ENCODE data around the gene SAMD1. TPM values are rescaled to one million over a fixed set of nuclear protein-coding genes. Genes with fewer than 3 reads are reported as not detected.

SAMD1 gene
- total RNA-seq, 1 donor from 2014 or later: 29.5 TPM

DNA sequence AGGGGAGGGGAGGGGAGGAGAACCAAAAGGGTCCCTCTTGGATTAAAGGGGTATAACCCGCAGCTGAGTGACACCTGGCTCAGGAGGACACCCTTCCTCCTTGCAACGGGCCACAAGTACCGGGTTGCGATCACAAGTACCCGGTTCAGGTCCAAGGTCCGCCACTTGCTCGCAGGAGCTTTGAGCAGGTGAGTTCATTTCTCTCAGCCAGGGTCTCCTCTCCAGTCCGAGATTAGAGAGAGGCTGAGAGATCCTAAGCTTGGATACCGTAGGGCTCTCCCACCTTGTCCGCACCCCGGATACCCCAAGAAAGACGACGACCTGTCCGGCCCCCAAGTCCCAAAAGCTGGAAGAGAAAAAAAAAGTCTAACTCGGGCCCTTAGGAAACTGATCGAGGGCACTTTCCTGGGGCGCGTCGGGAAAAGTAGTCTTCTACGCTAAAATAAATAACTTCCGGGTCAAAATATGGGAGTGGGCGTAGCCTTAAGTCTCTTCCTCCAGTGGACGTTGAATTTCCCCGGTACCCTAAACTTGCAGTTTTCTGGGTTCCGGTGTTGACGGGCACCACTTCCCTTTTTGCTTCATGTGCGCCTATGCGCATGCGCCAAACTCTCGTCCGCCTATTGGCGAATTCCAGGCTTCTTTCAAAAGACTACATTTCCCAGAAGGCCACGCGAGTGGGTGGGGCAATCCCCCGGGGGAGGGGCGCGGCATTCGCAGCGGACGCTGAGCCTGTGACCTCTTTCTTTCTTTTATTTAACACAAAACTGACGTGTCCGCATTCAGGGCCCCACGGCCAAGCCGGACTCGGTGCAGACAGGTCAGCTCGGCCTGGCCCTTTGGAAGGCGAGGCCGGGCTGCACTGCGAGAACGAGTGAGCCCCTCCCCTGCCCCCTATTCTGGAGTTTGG, 9.4 kb downstream of the SAMD1 start:
- TF ChIP-seq CTCF (IDR thresholded peaks at IDR 0.05; ENCODE audit: unreplicated experiment): no peak
- H3K9me3 Mint-ChIP-seq (ENCODE audit: unreplicated experiment): no peaks in the 10 kb centered on the region
- peaks cover 13% of the 10 kb centered on the region for H3K4me1 Mint-ChIP-seq (ENCODE audit: unreplicated experiment)
- H3K36me3 Mint-ChIP-seq (ENCODE audit: low read depth, unreplicated experiment): no peaks in the 10 kb centered on the region
- H3K27me3 Mint-ChIP-seq (ENCODE audit: unreplicated experiment): peaks cover 5% of the 10 kb centered on the region
- peak; percentile 99 for DNase-seq (ENCODE audit: low spot score)
- H3K27ac Mint-ChIP-seq (ENCODE audit: unreplicated experiment): peak overlapping the region; percentile 86
- peak overlapping the region; percentile 95 for H3K4me3 Mint-ChIP-seq (ENCODE audit: unreplicated experiment)

DNA sequence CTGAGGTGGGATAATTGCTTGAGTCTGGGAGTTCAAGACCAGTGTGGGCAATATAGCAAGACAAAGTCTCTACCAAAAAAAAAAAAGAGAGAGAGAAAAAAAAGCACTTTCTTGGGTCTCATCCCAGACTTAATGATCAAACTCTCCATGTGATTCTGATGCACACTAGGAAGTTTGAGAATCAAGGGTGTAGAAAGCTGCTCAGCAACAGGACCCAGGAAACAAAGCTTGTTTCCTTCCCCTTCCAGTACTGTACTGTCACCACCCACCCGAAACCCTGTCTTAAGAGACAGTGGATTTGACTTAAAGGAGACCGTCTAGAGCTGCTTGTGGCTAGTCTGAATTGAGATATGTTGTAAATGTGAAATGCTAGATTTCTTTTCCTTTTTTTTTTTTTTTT, 12.1 kb downstream of the SAMD1 start:
- no peaks in the 10 kb centered on the region for H3K9me3 Mint-ChIP-seq (ENCODE audit: unreplicated experiment)
- no peak overlapping the region for H3K27ac Mint-ChIP-seq (ENCODE audit: unreplicated experiment)
- H3K27me3 Mint-ChIP-seq (ENCODE audit: unreplicated experiment): peaks cover 12% of the 10 kb centered on the region
- TF ChIP-seq CTCF (IDR thresholded peaks at IDR 0.05; ENCODE audit: unreplicated experiment): no peak
- DNase-seq (ENCODE audit: low spot score): no peak
- no peaks in the 10 kb centered on the region for H3K36me3 Mint-ChIP-seq (ENCODE audit: low read depth, unreplicated experiment)
- H3K4me3 Mint-ChIP-seq (ENCODE audit: unreplicated experiment): no peak overlapping the region
- peaks cover 16% of the 10 kb centered on the region for H3K4me1 Mint-ChIP-seq (ENCODE audit: unreplicated experiment)

- Mint-ChIP-seq H3K9me3 (ENCODE audit: unreplicated experiment) (no peaks in the 10 kb centered on the region), H3K27ac (ENCODE audit: unreplicated experiment) (no peak overlapping the region), H3K4me1 (ENCODE audit: unreplicated experiment) (peaks cover 3% of the 10 kb centered on the region), H3K36me3 (ENCODE audit: low read depth, unreplicated experiment) (no peaks in the 10 kb centered on the region), H3K27me3 (ENCODE audit: unreplicated experiment) (peaks cover 12% of the 10 kb centered on the region), H3K4me3 (ENCODE audit: unreplicated experiment) (peak overlapping the region; percentile 90)
- TF ChIP-seq CTCF (IDR thresholded peaks at IDR 0.05; ENCODE audit: unreplicated experiment): no peak
- no peak for DNase-seq (ENCODE audit: low spot score)
These were observed 16.4 kb downstream of the SAMD1 start for GRCh38 chr19:14073925-14074838.

DNA sequence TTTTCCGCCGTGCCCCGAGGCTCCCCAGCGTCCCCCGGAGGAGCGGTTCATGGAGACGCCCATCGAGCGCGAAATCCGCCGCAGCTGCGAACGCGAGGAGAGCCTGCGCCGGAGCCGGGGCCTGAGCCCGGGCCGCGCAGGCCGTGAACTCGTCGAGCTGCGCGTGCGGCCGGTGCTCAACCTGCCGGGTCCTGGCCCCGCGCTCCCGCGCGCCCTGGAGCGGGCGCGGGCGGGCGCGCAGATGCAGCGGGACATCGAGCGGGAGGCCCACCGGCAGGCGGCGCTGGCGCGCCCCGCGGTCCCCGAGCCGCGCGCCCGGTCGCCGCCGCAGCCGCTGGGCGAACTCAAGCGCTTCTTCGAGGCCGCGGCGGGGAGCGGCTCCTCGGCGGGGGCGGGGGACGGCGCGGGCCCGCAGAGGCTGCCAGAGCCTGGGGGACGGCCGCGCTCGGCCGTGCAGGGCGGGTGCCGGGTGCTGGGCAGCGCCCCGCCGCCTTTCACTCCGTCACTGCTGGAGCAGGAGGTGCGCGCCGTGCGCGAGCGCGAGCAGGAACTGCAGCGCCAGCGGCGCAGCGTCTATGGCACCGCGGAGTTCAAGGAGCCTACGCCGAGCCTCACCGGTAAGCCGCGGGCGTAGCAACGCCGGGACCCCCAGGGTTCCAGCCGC, 17.2 kb downstream of the SAMD1 start:
- TF ChIP-seq CTCF (IDR thresholded peaks at IDR 0.05; ENCODE audit: unreplicated experiment): peak; percentile 45
- peaks cover 12% of the 10 kb centered on the region for H3K27me3 Mint-ChIP-seq (ENCODE audit: unreplicated experiment)
- peak; percentile 76 for DNase-seq (ENCODE audit: low spot score)
- H3K27ac Mint-ChIP-seq (ENCODE audit: unreplicated experiment): no peak overlapping the region
- H3K36me3 Mint-ChIP-seq (ENCODE audit: low read depth, unreplicated experiment): no peaks in the 10 kb centered on the region
- H3K4me3 Mint-ChIP-seq (ENCODE audit: unreplicated experiment): peak overlapping the region; percentile 90
- peaks cover 3% of the 10 kb centered on the region for H3K4me1 Mint-ChIP-seq (ENCODE audit: unreplicated experiment)
- H3K9me3 Mint-ChIP-seq (ENCODE audit: unreplicated experiment): no peaks in the 10 kb centered on the region
